HepG2 (cell line): Measurements from ENCODE around the gene TTC31. TPM values are rescaled to one million over a fixed set of nuclear protein-coding genes. Genes with fewer than 3 reads are reported as not detected.

ENCODE experiments used
- BRD4 ChIP-seq: sonication (generic); formaldehyde crosslinking; IDR thresholded peaks from 2 replicates; pipeline ENCODE4 v1.4.0; 2020; ENCODE audit warnings: missing genetic modification reagents
- ELF4 ChIP-seq: sonication (generic); formaldehyde crosslinking; IDR thresholded peaks from 2 replicates; pipeline ENCODE4 v1.5.0; 2020; ENCODE audit warnings: missing genetic modification reagents, mild to moderate bottlenecking, moderate library complexity, borderline replicate concordance
- FOXA3 ChIP-seq: IDR thresholded peaks from 2 replicates; pipeline ENCODE4 v1.6.1; 2016; ENCODE audit warnings: missing genetic modification reagents, missing compliant biosample characterization
- GATAD2A ChIP-seq: IDR thresholded peaks from 2 replicates; pipeline ENCODE4 v1.6.1; 2016
- HNRNPK ChIP-seq: fragments of 200-400 bp; formaldehyde crosslinking; IDR thresholded peaks from 2 replicates; pipeline ENCODE4 v1.6.1; 2018; ENCODE audit warnings: low read length, low read depth, moderate library complexity, mild to moderate bottlenecking; ENCODE audit not compliant: poor library complexity, severe bottlenecking
- JUND ChIP-seq: sonication (generic); formaldehyde crosslinking; IDR thresholded peaks from 2 replicates; pipeline ENCODE4 v1.8.0; 2022; ENCODE audit warnings: mild to moderate bottlenecking, missing genetic modification reagents
- PAX8 ChIP-seq: sonication (generic); formaldehyde crosslinking; IDR thresholded peaks from 2 replicates; pipeline ENCODE4 v1.8.0; 2022; ENCODE audit warnings: mild to moderate bottlenecking, missing genetic modification reagents, borderline replicate concordance
- TAF15 ChIP-seq: fragments of 200-400 bp; formaldehyde crosslinking; IDR thresholded peaks from one replicate; pipeline ENCODE4 v1.6.1; 2018; ENCODE audit warnings: mild to moderate bottlenecking, low read depth, low read length; ENCODE audit not compliant: poor library complexity, severe bottlenecking
- TOE1 ChIP-seq: sonication (generic); formaldehyde crosslinking; IDR thresholded peaks from 2 replicates; pipeline ENCODE4 v1.4.0; 2020; ENCODE audit warnings: mild to moderate bottlenecking, missing genetic modification reagents
- ZBTB7B ChIP-seq: sonication (generic); formaldehyde crosslinking; IDR thresholded peaks from 2 replicates; pipeline ENCODE4 v1.4.0; 2020; ENCODE audit warnings: missing genetic modification reagents
- ZFY ChIP-seq: sonication (generic); formaldehyde crosslinking; IDR thresholded peaks from 2 replicates; pipeline ENCODE4 v1.4.0; 2020; ENCODE audit warnings: missing genetic modification reagents
- ZNF329 ChIP-seq: sonication (generic); formaldehyde crosslinking; IDR thresholded peaks from 2 replicates; pipeline ENCODE4 v1.9.0; 2021; ENCODE audit warnings: low read depth, mild to moderate bottlenecking, missing genetic modification reagents
- ZNF530 ChIP-seq: sonication (generic); formaldehyde crosslinking; IDR thresholded peaks from 2 replicates; pipeline ENCODE4 v1.5.0; 2020; ENCODE audit warnings: low read depth, mild to moderate bottlenecking, missing genetic modification reagents
- ZNF614 ChIP-seq: IDR thresholded peaks from 2 replicates; pipeline ENCODE4 v1.6.1; 2018; ENCODE audit warnings: missing biosample characterization, missing genetic modification reagents, inconsistent platforms, borderline replicate concordance
- ZNF800 ChIP-seq: sonication (generic); formaldehyde crosslinking; IDR thresholded peaks from 2 replicates; pipeline ENCODE4 v1.4.0; 2020; ENCODE audit warnings: missing genetic modification reagents
- ZNF850 ChIP-seq: sonication (generic); formaldehyde crosslinking; conservative IDR thresholded peaks from 2 replicates; pipeline ENCODE4 v1.9.0; 2021; ENCODE audit warnings: mild to moderate bottlenecking, missing genetic modification reagents
- ZSCAN22 ChIP-seq: sonication (generic); formaldehyde crosslinking; IDR thresholded peaks from 2 replicates; pipeline ENCODE4 v1.4.0; 2020; ENCODE audit warnings: mild to moderate bottlenecking, missing genetic modification reagents
- polyA plus RNA-seq, 8 experiments: library from polyadenylated mRNA; depleted of rRNA in 3 of 8; stranded (reverse) in 7 of 8; unstranded in 1 of 8; fragments of >200 nt; fragmentation: Illumina TruSeq in 4 of 8; extraction: Trizol in 4 of 8; gene quantifications; 2 replicates each; pipeline versions ENCODE4 v1.2.1 to v1.2.3, GENCODE V29; 2011 to 2016; ENCODE audit warnings: low read depth in 4 of 8, missing spikeins in 1 of 8, mixed read lengths in 1 of 8; ENCODE audit not compliant: insufficient read depth in 1 of 8
- total RNA-seq, 5 experiments: library from RNA; depleted of rRNA; stranded (reverse); fragments of >200 nt; fragmentation: Illumina TruSeq; extraction: Trizol; gene quantifications; 2 replicates each; pipeline ENCODE4 v1.2.3, GENCODE V29; 2016; ENCODE audit warnings: low read depth in 1 of 5
- TF ChIP-seq, protein P1 (sequence below): sonication (generic); formaldehyde crosslinking; IDR thresholded peaks from 2 replicates; pipeline ENCODE4 v1.5.1; 2020; ENCODE audit warnings: missing genetic modification reagents, mild to moderate bottlenecking, borderline replicate concordance
- TF ChIP-seq, protein P2 (sequence below): IDR thresholded peaks from 2 replicates; pipeline ENCODE4 v1.6.1; 2016; ENCODE audit warnings: low read depth, missing genetic modification reagents, missing compliant biosample characterization

TTC31 gene
- total and polyA plus RNA-seq, 2 of the 13 experiments (the other 11 are each of a cell fraction or from before 2014, with no cell fraction given) = 28.3 to 39.5 TPM

GRCh38 chr2:74507926-74508520 is 25.1 kb downstream of the TTC31 start (continued):
- TF ChIP-seq, protein P1, sequence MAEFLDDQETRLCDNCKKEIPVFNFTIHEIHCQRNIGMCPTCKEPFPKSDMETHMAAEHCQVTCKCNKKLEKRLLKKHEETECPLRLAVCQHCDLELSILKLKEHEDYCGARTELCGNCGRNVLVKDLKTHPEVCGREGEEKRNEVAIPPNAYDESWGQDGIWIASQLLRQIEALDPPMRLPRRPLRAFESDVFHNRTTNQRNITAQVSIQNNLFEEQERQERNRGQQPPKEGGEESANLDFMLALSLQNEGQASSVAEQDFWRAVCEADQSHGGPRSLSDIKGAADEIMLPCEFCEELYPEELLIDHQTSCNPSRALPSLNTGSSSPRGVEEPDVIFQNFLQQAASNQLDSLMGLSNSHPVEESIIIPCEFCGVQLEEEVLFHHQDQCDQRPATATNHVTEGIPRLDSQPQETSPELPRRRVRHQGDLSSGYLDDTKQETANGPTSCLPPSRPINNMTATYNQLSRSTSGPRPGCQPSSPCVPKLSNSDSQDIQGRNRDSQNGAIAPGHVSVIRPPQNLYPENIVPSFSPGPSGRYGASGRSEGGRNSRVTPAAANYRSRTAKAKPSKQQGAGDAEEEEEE = no peak
- TF ChIP-seq ZNF800 (CRISPR knock-in tag) = no peak
- peak; percentile 59 for TF ChIP-seq ZFY (CRISPR knock-in tag)
- TF ChIP-seq ELF4 (CRISPR knock-in tag) = no peak
- no peak for TF ChIP-seq FOXA3 (CRISPR knock-in tag)
- no peak for TF ChIP-seq ZSCAN22 (CRISPR knock-in tag)
- TF ChIP-seq TOE1 (CRISPR knock-in tag) = no peak
- no peak for TF ChIP-seq JUND (CRISPR knock-in tag)
- TF ChIP-seq PAX8 (CRISPR knock-in tag) = no peak
- TF ChIP-seq, protein P2, sequence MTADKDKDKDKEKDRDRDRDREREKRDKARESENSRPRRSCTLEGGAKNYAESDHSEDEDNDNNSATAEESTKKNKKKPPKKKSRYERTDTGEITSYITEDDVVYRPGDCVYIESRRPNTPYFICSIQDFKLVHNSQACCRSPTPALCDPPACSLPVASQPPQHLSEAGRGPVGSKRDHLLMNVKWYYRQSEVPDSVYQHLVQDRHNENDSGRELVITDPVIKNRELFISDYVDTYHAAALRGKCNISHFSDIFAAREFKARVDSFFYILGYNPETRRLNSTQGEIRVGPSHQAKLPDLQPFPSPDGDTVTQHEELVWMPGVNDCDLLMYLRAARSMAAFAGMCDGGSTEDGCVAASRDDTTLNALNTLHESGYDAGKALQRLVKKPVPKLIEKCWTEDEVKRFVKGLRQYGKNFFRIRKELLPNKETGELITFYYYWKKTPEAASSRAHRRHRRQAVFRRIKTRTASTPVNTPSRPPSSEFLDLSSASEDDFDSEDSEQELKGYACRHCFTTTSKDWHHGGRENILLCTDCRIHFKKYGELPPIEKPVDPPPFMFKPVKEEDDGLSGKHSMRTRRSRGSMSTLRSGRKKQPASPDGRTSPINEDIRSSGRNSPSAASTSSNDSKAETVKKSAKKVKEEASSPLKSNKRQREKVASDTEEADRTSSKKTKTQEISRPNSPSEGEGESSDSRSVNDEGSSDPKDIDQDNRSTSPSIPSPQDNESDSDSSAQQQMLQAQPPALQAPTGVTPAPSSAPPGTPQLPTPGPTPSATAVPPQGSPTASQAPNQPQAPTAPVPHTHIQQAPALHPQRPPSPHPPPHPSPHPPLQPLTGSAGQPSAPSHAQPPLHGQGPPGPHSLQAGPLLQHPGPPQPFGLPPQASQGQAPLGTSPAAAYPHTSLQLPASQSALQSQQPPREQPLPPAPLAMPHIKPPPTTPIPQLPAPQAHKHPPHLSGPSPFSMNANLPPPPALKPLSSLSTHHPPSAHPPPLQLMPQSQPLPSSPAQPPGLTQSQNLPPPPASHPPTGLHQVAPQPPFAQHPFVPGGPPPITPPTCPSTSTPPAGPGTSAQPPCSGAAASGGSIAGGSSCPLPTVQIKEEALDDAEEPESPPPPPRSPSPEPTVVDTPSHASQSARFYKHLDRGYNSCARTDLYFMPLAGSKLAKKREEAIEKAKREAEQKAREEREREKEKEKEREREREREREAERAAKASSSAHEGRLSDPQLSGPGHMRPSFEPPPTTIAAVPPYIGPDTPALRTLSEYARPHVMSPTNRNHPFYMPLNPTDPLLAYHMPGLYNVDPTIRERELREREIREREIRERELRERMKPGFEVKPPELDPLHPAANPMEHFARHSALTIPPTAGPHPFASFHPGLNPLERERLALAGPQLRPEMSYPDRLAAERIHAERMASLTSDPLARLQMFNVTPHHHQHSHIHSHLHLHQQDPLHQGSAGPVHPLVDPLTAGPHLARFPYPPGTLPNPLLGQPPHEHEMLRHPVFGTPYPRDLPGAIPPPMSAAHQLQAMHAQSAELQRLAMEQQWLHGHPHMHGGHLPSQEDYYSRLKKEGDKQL (CRISPR knock-in tag) = no peak
- no peak for TF ChIP-seq ZNF614
- no peak for TF ChIP-seq ZNF530 (CRISPR knock-in tag)
- TF ChIP-seq GATAD2A = no peak; the same call in none of the 2 replicates
- TF ChIP-seq HNRNPK = no peak
- no peak for TF ChIP-seq BRD4 (CRISPR knock-in tag)
- 0 out of 2 replicates have a peak, but pooled peaks have one; percentile 11 for TF ChIP-seq ZNF850 (CRISPR knock-in tag)
- no peak for TF ChIP-seq ZNF329 (CRISPR knock-in tag)
- TF ChIP-seq TAF15 = peak; percentile 88
- peak; percentile 64 for TF ChIP-seq ZBTB7B (CRISPR knock-in tag)
